PC-9 (cell line): ENCODE data around the gene CLIC5.

Experiments used
- CTCF ChIP-seq: fragments of 200-600 bp; sonication (generic); conservative IDR thresholded peaks from 2 replicates; pipeline ENCODE4 v1.6.1; 2017; ENCODE audit warnings: mixed run types, antibody characterized with exemption, mild to moderate bottlenecking, moderate library complexity
- EZH2 ChIP-seq: fragments of 200-600 bp; sonication (generic); IDR thresholded peaks from 2 replicates; pipeline ENCODE4 v1.8.0; 2017; ENCODE audit warnings: antibody characterized with exemption, low read depth

- TF ChIP-seq CTCF (no peak), EZH2 (no peak)
These were observed 171.7 kb downstream of the CLIC5 start for GRCh38 chr6:45843848-45844521.
